ENCODE results near the gene TULP4. TPM values are rescaled to one million over a fixed set of nuclear protein-coding genes. Genes with fewer than 3 reads are reported as not detected.
"Not testable (repeated sequence)": the region's sequence is repeated elsewhere in the genome, so short reads cannot be mapped to it uniquely, and the experiment has no call there.

TULP4 gene
- total RNA-seq, 1 donor from 2014 or later = 86.1 TPM

DNA sequence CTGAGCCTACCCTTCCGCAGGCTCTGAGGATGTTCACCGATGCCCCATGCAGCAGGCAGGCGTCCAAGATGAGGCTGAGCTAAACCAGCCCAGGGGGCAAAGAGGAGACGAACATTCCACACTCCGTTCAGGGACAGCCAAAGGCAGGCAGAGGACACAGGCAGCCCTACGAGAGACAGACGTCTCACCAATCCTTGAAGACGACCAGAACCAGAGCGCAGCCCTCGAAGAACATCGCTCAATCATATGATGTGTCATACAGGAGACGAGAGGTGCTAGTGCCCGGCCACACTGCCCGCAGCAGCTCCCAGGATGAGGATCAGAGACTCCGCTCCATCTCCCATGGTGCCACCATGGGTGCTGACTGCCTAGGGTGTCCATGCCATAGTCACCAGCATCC, 212.0 kb downstream of the TULP4 start:
- DNase-seq (ENCODE audit: low spot score) = no peak
- no peak for ATAC-seq
- intact Hi-C loops (cut with DNase I) = no loop called here

DNA sequence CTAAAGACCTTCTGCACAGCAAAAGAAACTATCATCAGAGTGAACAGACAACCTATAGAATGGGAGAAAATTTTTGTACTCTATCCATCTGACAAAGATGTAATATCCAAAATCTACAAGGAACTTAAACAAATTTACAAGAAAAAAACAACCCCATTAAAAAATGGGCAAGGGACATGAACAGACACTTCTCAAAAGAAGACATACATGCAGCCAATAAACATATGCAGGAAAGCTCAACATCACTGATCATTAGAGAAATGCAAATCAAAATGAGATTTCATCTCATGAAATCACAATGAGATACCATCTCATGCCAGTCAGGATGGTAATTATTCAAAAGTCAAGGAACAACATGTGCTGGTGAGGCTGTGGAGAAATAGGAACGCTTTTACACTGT, 215.6 kb downstream of the TULP4 start:
- intact Hi-C loops (cut with DNase I); ATAC-seq; DNase-seq (ENCODE audit: low spot score): not testable (repeated sequence)

DNA sequence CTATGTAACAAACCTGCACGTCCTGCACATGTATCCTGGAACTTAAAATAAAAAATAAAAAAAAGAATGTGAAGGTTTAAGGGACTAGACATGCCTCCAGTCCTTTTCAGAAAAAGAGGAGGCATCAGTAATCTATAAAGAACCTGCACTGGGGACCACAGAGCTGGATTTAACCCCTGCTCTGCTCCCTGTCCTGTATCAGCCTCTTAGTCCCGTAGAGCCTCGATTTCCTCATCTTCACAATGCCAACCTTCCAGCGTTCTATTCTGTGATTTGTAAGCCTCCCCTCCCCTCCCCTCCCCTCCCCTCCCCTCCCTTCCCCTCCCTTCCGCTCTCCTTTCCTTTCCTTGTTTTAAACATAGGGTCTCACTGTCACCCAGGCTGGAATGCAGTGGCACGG, 216.6 kb downstream of the TULP4 start:
- no peak for ATAC-seq
- intact Hi-C loops (cut with DNase I) = no loop called here

DNA sequence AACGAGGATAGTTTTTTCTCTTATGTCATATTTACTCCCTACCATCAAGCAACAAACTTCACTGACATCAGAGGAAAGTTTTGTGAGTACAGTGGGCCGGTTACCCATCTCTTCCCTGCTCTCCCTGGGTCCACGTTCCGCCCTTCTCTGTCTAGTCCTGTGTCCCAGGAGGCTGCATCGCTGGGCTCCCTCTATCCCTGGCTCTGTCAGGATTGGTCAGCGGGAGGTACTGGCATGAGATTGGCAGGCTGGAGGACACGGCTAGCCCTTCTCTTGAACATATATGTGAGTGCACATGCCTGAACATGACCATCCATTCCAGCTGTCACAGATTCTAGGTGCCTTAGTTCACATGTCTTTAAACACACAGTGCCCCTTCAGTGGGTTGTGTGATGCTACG, 217.4 kb downstream of the TULP4 start:
- DNase-seq (ENCODE audit: low spot score) (no peak), ATAC-seq (no peak)
- intact Hi-C loops (cut with DNase I) = no loop called here

More for the DNA sequence above, 216.6 kb downstream of the TULP4 start:
- DNase-seq (ENCODE audit: low spot score) = no peak

DNA sequence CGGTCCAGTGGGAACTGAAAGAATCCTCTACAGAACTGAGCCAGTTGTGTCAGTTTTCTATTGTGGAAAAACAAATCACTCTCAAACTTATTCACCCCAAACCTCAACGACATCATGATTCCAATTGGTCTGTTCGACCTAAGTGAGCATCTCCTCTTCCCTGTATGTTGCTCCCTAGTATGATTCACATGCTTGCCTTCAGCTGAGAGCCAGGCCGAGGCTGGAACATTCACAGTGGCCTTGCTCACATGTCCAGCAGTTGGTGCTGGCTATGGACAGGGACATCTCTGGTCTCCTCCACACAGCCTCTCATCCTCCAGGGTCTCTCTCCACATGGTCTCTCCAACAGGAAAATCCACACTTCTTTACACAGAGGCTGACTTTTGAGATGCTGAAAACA, 219.3 kb downstream of the TULP4 start:
- no peak for ATAC-seq
- no peak for DNase-seq (ENCODE audit: low spot score)
- intact Hi-C loops (cut with DNase I) = no loop called here

DNA sequence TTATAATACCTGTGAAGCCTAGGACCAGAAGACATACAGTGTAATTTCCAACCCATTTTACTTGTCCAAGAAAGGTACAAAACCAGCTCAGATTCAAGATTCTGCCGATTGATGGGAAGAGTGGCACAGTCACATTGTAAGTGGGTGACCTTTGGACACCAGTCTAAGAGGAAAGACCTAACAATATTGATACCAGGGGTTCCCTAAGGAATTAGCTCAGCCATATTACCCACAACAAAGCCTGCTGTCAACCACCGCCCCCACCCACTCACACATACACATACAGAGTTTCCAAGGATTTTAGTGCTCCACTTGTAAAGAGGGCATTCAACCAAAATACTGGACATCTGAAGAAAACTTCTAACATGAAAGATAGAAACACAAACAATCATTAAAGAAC, 219.7 kb downstream of the TULP4 start:
- no peak for ATAC-seq

DNA sequence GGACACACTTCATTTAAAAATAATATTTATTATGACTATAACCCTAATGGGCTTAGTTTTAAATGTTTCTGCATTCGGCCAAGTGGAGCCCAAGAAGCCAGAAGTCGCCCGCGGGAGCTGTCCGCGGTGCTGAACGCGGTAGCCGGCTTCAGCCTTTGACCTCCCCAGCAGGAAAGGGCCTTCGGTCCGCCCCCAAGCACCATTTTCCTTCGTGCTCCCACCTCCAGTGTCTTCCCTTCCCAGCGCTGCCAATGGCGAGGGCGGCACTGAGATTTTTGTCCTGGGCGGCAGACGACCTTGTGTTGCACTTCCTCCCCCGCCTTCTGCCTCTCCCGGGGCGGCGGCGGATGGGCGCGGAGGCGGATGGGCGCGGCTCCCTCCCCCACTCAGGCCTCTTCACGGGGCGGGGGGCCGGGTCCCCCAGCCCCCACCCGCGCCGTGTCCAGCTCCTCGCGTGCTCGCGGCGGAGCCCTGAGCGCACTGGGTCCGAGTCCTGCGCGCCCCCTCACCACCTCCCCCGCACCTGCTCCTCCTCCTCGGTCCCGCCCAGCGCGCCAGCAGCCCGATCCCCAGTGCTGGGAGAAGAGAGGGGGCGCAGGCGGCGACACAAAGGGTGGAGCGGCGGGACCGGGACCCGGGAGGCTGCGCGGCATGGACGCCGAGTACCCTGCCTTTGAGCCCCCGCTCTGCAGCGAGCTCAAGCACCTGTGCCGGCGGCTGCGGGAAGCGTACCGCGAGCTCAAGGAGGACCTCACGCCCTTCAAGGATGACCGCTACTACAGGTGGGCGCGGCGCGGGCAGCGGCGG, 224.0 kb downstream of the TULP4 start:
- ATAC-seq (peak; percentile 68), DNase-seq (ENCODE audit: low spot score) (peak; percentile 76)
- intact Hi-C loops (cut with DNase I) = no loop called here

More for the DNA sequence above, 219.7 kb downstream of the TULP4 start:
- intact Hi-C loops (cut with DNase I) = no loop called here
- DNase-seq (ENCODE audit: low spot score) = no peak

DNA sequence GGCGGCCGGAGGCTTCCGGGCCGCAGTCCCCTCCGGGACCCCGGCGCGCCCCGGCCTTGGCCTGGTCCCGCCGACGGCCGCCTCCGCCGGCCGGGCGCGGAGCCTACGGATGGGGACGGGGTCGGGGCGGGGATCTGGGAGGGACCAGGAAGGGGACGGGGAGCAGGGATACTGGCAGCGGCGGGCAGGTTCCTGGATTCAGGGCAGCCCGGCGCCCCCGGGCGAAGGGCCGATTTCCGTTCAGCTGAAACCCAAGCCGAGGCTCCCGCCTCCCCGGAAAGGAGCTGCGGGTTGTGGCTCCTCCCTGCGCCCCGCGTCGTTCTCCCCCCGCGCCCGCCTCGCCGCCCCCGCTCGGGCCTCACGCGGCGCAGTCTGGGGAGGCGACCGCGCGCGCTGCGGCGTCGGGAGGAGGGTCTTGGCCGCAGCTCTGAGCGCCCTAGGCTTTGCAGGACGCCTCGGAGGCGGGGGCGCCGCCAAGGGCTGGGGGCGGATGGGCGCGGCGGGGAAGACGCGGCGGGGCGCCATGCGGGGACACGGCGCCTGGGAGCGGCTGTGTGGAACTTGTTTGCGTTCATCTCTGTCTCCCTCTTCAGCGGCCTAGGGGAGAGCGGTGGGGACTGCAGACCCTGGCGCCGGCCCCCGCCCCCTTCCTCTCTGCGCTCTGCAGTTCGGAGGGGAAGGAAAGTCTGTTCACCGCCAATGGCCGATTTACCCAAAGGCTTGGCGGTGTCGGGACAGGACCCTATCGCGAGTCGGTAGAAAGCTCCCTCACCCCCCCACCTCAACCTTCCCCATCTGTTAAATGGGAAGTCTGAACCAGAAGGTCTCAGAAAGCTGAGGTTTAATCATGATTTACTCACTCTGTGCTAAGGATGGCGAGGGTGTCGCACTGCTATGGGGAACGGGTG, 224.9 kb downstream of the TULP4 start:
- no peak for ATAC-seq
- intact Hi-C loops (cut with DNase I) = no loop called here
- DNase-seq (ENCODE audit: low spot score) = no peak

DNA sequence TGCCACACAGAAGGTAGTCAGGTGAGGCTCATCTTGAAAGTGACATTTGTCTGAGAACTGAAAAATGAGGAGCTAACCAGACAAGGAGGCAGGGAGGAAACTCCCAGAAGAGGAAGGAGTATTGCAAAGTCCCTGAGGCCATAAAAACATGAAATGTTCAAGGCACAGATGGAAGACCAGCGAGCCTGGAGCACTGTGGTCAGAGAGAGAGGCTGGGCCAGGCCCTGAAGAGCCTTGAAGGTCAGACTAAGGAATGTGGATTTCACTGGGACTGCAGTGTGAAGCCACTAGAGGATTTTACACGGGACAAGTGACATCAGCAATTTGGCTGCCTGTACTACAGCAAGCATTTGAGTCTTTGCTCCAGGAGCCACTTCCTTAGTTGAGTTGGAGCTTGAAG, 226.5 kb downstream of the TULP4 start:
- intact Hi-C loops (cut with DNase I) = no loop called here
- DNase-seq (ENCODE audit: low spot score) = no peak
- ATAC-seq = no peak

DNA sequence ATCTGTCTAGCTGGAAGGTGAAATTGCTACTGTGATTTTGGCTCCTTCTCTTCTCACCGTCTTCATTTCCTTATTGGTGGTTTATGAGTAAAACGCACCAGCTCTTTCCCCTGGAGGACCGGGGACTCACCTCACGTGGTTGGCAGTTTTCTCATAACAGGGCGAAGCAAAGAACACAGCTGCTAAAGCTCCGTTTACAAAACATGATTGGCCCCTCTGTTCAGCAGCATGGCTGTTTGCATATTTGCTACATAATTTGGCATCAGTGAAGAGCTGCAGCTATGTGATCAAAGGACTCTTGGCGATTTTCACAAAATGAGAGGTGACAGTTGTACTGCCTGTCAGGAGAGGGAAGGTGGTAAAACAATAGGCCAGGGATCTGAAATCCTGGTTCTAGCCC, 227.1 kb downstream of the TULP4 start:
- no peak for DNase-seq (ENCODE audit: low spot score)
- no peak for ATAC-seq
- intact Hi-C loops (cut with DNase I) = no loop called here

DNA sequence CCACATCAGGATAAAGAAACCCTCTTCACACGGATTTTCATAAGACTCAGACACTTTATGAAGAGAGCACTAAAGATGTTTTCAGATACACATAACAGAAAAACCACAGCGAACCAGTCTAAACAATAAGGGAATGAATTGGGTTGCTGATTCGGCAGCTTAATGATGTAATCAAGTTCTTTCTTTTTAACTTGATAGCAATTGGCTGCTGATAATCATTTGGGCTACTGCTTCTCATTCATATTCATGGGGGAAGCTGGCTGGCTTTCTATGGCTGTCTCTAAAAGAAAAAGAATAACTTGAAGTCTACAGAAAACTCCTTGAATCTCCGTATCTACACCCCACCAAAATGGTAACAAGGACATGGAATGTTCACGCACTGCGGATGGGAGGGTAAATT, 227.6 kb downstream of the TULP4 start:
- intact Hi-C loops (cut with DNase I) = no loop called here
- ATAC-seq (no peak), DNase-seq (ENCODE audit: low spot score) (no peak)

DNA sequence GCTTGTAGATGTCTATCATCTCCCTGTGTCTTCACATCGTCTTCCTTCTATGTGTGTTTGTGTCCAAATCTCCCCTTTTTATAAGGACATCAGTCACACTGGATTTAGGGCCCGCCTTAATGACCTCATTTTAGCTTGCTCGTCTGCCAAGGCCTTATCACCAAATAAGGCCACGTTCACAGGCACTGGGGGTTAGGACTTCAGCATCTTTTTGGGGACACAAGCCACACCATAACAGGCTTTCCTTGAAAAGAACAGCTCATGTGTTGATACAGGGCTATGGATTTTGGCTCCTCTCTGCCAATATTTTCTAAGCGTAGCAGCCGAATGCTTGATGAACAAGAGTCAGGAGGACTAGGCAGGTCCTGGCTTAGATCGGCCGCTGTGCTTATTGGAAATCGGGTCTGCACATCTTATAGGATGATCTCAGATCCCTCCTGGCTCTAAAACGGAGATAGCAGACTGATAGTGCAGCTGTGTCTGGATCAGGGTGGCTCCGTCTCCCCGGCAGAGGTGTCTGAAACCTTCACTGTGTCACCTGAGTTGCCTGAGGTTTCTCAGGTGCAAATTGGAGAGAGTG, 231.4 kb downstream of the TULP4 start:
- no peak for DNase-seq (ENCODE audit: low spot score)
- intact Hi-C loops (cut with DNase I) = no loop called here
- no peak for ATAC-seq

DNA sequence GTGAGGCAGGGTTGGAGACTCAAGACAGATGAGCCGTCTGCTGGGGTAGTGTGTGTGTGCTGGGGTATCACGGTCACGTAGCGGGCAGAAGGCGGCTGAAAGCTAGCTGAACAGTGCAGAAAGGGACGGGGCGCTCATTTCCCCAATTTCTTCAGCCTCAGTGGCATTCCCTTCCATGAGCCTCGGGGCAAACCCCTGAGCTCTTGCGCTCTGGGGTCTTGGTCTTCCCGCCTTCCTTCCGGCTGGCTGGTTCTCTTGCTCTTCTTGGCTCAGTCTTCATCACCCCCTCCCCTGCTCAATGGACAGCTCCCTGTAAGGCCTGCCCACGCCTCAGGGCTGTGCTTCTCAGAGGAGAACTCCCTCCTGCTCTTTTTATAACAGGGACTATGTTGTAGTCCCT, 232.2 kb downstream of the TULP4 start:
- no peak for ATAC-seq
- DNase-seq (ENCODE audit: low spot score) = no peak
- intact Hi-C loops (cut with DNase I) = no loop called here

DNA sequence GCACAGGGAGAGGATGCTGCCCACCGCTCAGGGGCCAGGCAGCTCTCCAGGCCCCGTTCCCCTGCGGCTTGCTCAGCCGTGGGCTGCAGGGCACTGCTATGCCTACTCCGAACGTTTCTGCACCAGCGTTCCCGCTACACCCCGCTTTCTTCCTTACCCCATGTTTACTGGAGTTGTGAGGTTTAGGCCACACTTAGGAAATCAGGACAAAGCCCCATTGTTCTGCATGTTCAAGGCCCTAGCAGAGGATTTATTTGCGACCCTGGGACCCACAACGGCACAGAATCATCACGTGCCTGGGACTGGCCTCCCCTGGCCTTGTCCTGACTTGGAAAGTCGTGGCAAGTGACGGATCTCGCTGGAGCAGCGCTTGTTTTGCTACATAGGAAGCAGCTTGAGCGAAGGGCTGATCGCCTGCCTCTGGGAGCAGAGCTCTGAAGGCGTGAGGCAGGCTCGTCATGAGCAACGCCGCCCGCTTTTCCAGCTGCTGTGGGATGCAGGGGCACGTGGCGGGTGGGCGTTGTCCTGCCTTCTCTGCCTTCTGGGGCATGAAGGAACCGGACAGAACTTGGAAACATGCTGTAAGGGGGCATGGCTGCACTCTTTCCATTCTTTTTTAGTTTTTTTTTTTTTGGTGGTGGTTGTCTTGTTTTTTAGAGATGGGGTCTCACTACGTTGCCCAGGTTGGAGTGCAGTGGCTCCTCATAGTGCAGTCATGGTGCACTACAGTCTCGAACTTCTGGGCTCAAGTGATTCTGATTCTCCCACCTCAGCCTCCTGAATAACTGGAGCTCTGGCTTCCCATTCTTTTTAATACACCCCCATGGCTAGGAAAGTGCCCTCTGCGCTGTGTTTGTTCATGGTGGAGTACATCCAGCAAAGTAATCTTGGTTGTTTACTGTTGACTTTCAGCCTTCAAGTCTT, 233.0 kb downstream of the TULP4 start:
- ATAC-seq = peak; percentile 42
- no peak for DNase-seq (ENCODE audit: low spot score)
- intact Hi-C loops (cut with DNase I) = no loop called here

DNA sequence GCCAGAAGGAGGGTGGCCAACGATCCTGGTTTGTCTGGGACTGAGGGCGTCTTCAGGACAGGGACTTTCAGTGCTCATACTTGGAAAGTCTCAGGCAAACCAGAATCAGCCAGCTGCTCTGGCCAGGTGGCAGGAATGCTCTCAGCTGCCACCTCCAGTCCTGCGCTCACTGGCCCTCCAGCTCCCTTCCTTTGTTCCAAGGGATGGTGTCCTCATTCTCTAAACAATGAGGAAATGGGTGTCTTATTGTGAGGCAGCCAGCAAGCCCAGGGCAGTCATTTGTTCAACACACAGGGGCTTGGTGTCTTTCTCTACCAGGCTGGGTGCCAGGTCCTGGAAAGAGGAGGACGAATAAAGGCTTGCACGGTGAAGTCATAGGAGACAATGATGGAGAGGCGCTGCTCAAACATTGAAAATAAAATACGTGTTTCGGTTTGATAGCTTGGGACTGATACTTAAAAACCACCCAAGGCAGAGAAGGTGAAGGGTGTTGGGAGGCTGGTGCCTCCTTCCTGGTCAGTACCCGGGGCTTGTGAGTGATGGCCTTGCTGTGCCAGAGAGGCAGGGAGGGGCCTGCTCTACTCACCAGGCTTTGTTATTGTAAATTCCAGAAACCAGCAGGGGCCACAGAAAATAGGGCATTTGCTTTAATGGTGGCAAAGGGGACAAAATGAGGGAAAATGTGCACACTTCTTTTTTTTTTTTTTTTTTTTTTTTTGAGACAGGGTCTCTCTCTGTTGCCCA, 236.3 kb downstream of the TULP4 start:
- intact Hi-C loops (cut with DNase I) = no loop called here
- no peak for DNase-seq (ENCODE audit: low spot score)
- ATAC-seq = no peak

DNA sequence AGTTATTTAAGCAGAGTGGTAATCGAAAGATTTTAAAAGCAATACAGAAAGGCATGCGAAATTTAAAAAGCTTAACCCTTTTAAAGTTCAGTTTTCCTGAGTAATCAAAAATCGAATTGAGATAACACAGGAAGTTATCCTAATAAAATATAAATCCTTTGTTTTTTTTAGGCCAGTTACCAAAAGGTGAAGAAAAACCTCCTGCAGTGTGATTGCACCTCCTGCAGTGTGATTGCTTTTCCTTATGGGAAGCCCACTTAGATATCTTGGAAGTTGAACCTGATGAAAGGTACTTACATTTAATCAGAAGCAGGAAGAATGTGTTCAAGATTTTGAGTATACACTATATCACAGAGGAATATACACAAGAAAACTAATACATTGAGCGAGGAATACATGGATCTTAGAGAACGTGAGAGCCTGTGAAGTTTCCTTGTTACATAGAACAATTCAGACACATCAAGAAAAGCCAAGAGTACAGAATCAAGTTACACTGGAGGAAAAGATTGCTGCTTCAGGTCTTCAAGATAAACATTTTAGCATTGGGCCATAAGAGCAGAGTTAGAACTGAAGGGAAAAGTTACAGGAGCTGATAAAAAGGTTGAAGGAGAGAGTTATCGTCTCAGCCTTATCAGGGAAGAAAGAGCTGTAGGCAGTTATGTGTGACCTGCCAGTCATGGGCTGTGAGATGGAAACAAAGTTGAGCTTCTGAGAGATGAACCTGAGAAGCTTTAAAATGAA, 240.0 kb downstream of the TULP4 start:
- intact Hi-C loops (cut with DNase I) = no loop called here
- no peak for ATAC-seq
- DNase-seq (ENCODE audit: low spot score) = no peak

DNA sequence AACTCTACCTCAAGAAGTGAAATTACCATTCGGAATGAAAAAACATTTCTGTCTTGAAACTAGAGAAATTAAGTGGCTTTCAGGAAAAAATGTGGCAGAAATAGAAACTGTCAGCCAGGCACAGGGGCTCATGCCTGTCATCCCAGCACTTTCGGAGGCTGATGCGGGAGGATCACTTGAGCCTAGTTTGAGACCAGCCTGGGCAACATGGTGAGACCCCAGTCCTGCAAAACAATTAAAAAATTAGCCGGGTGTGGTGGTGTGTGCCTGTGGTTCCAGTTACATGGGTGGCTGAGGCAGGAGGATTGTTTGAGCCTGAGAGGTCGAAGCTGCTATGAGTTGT, 240.5 kb downstream of the TULP4 start:
- ATAC-seq (no peak), DNase-seq (ENCODE audit: low spot score) (no peak)
- intact Hi-C loops (cut with DNase I) = no loop called here
